SKM-1 treated with dmso at 0.1 percent for 144 hours (cell line): ENCODE measurements around the gene PHF24.
"Not testable (repeated sequence)": the region's sequence is repeated elsewhere in the genome, so short reads cannot be mapped to it uniquely, and the experiment has no call there.

Experiments used
- DNase-seq: peaks from one replicate; lab custom pipeline; 2025; ENCODE audit not compliant: unreplicated experiment; lab: John Stamatoyannopoulos, UW

The PHF24 gene

GRCh38 chr9:34957492-34958410, at the start of gene PHF24:
Gene PHF24, plus strand, starts transcription at chr9:34958285. Its CDS starts 13,014 bp downstream, at chr9:34971299.
- DNase-seq, result no peak

GRCh38 chr9:34927061-34927460, 31.0 kb upstream of the PHF24 start:
- DNase-seq, result no peak

- no peak for DNase-seq
Observed at GRCh38 chr9:34928921-34929320, 29.2 kb upstream of the PHF24 start.

- DNase-seq, result peak; percentile 39
Observed at GRCh38 chr9:34929506-34930102, 28.5 kb upstream of the PHF24 start.

GRCh38 chr9:34939989-34940388, 18.1 kb upstream of the PHF24 start:
- not testable (repeated sequence) for DNase-seq

GRCh38 chr9:34948451-34948850, 9.6 kb upstream of the PHF24 start:
- DNase-seq, result no peak

- no peak for DNase-seq
Observed at GRCh38 chr9:34954225-34954624, 3.9 kb upstream of the PHF24 start.

GRCh38 chr9:34956066-34956465, 2.0 kb upstream of the PHF24 start:
- not testable (repeated sequence) for DNase-seq

GRCh38 chr9:34956648-34957047, 1.4 kb upstream of the PHF24 start:
- no peak for DNase-seq

GRCh38 chr9:34958411-34958982, 412 bp downstream of the PHF24 start:
- DNase-seq, result no peak

GRCh38 chr9:34959461-34959860, 1.4 kb downstream of the PHF24 start:
- no peak for DNase-seq

GRCh38 chr9:34961574-34962490, 3.7 kb downstream of the PHF24 start:
- DNase-seq, result no peak

- DNase-seq, result no peak
Observed at GRCh38 chr9:34962546-34962945, 4.5 kb downstream of the PHF24 start.

- DNase-seq, result no peak
Observed at GRCh38 chr9:34963552-34963951, 5.5 kb downstream of the PHF24 start.

GRCh38 chr9:34964458-34964857, 6.4 kb downstream of the PHF24 start:
- no peak for DNase-seq

GRCh38 chr9:34971146-34971811, 13.2 kb downstream of the PHF24 start:
- DNase-seq, result no peak

- DNase-seq, result no peak
Observed at GRCh38 chr9:34974664-34975063, 16.6 kb downstream of the PHF24 start.

GRCh38 chr9:34976441-34976840, 18.4 kb downstream of the PHF24 start:
- no peak for DNase-seq

- DNase-seq, result no peak
Observed at GRCh38 chr9:34976992-34977391, 18.9 kb downstream of the PHF24 start.

- no peak for DNase-seq
Observed at GRCh38 chr9:34980181-34980761, 22.2 kb downstream of the PHF24 start.
